ENCODE measurements around the gene SPEF1.
A peak's percentile ranks its signal among the peaks of the same experiment; 100 is the strongest.

DNA sequence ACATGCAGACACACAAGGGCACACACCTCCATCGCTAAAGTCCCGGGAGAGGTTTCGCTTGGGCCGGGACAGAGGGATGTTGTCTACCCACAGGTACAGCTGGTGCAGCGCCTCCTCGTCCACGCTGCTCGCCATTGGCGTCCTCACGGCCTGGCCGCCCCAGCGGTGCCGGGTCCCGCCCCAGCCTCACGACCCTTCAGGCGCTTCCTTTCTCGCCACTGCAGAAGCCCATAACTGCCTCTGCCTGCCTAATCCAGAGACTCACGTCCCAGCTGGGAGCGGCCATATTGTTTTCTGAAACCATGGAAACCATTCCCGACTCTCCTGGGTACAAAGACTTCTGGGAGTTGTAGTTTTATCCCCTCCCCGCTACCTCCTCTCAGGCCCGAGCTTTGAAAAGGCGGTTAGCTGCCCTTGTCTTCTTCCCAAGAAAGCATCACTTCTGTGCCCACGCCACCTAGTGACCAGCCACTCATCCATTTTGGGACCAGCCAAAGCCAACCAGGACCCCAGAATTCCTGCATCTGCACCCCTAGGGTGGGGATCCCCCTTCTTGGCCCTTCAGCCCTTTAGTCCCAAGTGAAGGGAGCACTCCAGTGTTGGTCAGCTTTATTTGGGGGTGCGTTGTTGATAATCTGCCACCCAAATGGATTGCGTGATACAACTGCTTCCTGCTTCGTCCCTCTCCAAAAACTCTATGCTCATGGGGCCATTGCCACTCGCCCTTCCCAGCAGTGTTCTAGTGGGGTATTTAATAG is at the start of gene SPEF1:
- TF ChIP-seq POLR2A (IDR thresholded peaks at IDR 0.05), result no peak
- TF ChIP-seq, protein P1, sequence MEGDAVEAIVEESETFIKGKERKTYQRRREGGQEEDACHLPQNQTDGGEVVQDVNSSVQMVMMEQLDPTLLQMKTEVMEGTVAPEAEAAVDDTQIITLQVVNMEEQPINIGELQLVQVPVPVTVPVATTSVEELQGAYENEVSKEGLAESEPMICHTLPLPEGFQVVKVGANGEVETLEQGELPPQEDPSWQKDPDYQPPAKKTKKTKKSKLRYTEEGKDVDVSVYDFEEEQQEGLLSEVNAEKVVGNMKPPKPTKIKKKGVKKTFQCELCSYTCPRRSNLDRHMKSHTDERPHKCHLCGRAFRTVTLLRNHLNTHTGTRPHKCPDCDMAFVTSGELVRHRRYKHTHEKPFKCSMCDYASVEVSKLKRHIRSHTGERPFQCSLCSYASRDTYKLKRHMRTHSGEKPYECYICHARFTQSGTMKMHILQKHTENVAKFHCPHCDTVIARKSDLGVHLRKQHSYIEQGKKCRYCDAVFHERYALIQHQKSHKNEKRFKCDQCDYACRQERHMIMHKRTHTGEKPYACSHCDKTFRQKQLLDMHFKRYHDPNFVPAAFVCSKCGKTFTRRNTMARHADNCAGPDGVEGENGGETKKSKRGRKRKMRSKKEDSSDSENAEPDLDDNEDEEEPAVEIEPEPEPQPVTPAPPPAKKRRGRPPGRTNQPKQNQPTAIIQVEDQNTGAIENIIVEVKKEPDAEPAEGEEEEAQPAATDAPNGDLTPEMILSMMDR (IDR thresholded peaks at IDR 0.05), result peak in 2 of 3 experiments; percentile 36 to 42
